ENCODE results near the gene SENP5.

SENP5 gene

GRCh38 chr3:196969134-196969659, 101.5 kb downstream of the SENP5 start:
- peak; percentile 61 to 86 (median 78) for DNase-seq

- peak; percentile 78 to 92 (median 86) for DNase-seq
Observed at GRCh38 chr3:196969660-196970546, 102.2 kb downstream of the SENP5 start.

GRCh38 chr3:196970547-196971093, 102.9 kb downstream of the SENP5 start:
- no peak for DNase-seq

GRCh38 chr3:196971094-196971698, 103.5 kb downstream of the SENP5 start:
- DNase-seq: peak in 1 of 4 experiments; percentile 14

- no peak for DNase-seq
Observed at GRCh38 chr3:196974661-196975060, 106.9 kb downstream of the SENP5 start.

- no peak for DNase-seq
Observed at GRCh38 chr3:196975349-196975748, 107.6 kb downstream of the SENP5 start.

- DNase-seq: no peak
Observed at GRCh38 chr3:196976941-196977340, 109.2 kb downstream of the SENP5 start.

- DNase-seq: no peak
Observed at GRCh38 chr3:196979545-196979944, 111.8 kb downstream of the SENP5 start.

GRCh38 chr3:196981657-196982056, 113.9 kb downstream of the SENP5 start:
- no peak for DNase-seq

- no peak for DNase-seq
Observed at GRCh38 chr3:196983186-196983585, 115.5 kb downstream of the SENP5 start.

Data from suppressor macrophage (primary cell).